ENCODE data around the gene TUBE1.

DNA sequence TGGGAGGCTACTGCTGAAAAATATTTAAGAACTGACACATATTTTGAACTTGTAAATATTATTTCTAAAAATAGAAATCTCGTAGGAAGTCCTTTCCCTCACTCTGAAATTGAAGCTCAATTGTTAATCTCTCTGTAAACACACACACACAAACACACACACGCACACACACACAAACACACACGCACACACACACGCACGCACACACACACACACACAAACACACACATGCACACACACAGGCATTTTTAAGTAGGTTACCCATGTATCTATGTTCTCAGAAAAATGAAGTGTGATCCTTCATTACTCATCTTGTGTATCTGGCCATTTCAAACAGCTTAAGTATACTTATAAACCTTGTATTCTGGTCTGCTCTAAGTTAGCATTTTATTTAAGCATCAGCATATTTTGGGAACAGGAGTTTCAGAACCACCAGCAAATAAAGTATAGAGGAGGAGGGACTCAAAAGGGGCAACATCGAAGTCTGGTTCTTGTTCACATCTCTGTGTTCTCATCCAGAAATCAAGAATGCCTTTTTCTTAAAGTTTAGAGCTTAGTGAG is 21.8 kb downstream of the TUBE1 start:
- TF ChIP-seq, protein P1, sequence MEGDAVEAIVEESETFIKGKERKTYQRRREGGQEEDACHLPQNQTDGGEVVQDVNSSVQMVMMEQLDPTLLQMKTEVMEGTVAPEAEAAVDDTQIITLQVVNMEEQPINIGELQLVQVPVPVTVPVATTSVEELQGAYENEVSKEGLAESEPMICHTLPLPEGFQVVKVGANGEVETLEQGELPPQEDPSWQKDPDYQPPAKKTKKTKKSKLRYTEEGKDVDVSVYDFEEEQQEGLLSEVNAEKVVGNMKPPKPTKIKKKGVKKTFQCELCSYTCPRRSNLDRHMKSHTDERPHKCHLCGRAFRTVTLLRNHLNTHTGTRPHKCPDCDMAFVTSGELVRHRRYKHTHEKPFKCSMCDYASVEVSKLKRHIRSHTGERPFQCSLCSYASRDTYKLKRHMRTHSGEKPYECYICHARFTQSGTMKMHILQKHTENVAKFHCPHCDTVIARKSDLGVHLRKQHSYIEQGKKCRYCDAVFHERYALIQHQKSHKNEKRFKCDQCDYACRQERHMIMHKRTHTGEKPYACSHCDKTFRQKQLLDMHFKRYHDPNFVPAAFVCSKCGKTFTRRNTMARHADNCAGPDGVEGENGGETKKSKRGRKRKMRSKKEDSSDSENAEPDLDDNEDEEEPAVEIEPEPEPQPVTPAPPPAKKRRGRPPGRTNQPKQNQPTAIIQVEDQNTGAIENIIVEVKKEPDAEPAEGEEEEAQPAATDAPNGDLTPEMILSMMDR (IDR thresholded peaks at IDR 0.05): no peak
- no peak for TF ChIP-seq POLR2A (IDR thresholded peaks at IDR 0.05)

Measured in body of pancreas (tissue), 4 donors.